GM21381 (cell line): Measurements from ENCODE around the gene SKIC8.

Experiments used
- ATAC-seq: cut with Tn5 transposase; IDR thresholded peaks from one replicate; pipeline ENCODE4 v1.9.1; 2021; ENCODE audit warnings: mild to moderate bottlenecking, moderate library complexity; ENCODE audit not compliant: unreplicated experiment

Gene SKIC8

DNA sequence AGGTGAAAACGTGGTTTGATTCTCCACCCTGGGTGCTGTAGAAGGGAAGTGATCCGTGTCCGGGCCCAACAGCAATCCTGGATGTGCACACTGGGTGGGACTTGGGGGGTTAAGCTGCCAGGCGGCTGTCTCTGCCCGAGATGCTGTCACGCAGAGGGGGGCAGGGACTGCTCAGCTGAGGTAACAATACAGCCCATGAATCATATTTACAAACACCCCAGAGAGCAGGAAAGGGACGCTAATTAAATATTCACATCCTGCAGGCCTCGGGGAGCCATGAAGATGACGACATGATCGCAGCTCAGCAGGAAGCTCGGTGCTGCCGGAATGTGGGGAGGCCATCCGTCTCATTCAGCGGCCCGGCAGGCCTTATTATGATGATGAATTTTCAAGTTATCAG lies 22.8 kb upstream of the SKIC8 start:
- no peak for ATAC-seq

DNA sequence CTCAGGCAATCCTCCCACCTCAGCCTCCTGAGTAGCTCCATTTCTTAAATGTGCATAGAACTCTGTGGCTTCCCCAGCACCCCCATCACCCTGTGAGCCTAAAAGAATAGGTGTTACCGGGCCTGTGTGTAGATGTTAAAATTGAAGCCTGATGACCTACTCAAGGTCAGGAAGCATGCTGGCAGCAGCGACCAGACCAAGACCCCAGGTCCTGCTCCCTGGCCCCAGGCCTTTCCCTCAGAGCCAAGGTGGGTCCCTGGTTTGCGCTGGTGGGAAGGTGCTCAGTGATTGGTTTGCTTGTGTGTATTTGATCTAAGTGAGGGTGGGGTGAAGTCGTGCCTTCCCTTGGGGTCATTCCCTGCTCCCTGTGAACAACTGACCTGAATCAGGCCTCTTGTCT lies 22.4 kb upstream of the SKIC8 start:
- ATAC-seq = no peak

DNA sequence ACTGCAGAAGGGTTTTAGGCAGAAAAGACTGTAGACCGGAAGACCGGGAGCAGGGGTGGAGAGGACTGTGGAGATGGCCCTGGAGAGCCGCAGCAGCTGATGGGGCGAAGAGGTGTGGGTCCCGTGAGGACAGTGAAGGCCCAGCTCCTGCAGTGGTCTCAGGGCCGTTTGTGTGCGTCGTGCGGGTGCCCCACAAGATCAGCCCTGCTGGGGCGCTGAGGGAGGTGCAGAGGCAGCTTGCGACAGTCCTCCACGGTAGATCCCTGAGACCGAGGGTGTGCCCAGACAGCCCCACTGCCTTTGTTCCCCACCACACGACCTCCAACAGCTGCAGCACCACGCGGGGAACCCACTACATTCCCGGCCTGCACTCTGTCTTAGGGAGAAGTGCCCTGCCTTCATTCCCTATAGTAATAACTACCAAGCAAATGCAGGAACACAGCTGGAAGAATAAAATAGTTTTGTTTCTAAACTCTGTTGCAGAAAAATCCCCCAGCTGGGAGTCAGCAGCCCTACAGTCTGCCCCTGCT lies 21.7 kb upstream of the SKIC8 start:
- no peak for ATAC-seq

DNA sequence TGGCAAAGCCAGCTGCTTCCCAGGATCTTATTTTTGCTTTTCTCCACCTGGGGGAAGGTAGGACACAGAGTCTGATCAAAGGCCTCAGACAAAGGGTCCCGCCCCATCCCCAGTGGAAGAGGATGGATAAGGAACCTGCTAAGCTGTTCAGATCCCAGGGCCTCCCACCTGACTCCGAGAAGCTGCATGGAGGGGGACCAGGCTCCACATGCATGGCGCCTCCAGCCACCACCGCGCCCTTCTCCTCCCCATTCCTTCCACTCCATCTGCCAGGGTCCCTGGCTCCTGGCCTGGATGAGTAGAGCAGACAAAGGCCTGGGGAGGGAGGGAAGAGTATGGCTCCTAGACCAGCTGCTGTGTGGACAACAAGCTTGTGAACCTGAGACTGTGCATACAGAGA lies 20.8 kb upstream of the SKIC8 start:
- no peak for ATAC-seq

DNA sequence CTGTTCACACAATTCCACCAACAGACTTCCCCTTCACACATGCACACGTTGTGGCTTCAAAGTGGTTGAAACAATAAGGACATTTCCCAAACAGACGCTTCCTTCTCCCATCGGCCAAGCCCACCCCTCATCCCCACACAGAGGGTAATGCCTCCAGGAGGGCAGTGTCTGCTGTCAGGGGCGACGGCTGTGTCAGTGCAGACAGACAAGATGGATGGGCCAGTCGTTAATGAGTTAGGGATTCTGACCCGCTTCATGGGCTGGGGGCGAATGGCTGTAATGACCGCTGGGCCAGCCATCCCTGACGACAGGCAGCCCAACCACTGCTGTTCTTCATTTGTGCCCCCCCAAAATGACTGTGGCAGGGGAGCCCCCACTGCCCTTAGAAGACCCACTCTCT lies 20.2 kb upstream of the SKIC8 start:
- ATAC-seq = no peak

DNA sequence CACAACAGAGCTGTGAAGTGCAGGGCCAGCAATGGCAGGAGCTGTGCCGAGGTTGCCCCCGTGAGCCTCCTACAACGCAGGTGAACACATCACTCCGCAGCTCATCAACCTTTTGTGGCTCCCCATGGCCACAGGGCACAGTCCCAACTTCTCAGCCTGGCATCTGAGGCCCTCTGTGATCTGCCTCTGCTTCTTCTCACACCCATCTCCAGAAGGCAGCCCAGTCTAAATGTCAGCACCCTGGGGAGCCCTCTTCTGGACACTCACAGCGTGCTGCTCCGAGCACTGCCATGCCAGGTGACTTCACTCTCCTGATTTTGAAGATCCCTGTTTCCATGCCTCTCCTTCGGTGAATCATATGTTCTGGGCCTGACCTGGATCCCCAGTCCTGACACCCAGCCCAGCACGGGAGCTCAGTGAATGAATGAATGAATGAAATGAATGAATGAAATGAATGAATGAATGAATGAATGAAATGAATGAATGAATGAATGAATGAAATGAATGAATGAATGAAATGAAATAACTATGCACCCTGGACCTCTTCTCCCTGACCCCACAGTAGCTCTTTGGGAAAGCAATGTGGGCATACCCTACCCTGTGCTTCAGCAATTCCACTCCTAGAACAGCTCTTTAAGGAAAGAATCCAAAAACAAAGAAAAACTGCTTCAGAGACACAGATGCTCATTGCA lies 17.9 kb upstream of the SKIC8 start:
- no peak for ATAC-seq

DNA sequence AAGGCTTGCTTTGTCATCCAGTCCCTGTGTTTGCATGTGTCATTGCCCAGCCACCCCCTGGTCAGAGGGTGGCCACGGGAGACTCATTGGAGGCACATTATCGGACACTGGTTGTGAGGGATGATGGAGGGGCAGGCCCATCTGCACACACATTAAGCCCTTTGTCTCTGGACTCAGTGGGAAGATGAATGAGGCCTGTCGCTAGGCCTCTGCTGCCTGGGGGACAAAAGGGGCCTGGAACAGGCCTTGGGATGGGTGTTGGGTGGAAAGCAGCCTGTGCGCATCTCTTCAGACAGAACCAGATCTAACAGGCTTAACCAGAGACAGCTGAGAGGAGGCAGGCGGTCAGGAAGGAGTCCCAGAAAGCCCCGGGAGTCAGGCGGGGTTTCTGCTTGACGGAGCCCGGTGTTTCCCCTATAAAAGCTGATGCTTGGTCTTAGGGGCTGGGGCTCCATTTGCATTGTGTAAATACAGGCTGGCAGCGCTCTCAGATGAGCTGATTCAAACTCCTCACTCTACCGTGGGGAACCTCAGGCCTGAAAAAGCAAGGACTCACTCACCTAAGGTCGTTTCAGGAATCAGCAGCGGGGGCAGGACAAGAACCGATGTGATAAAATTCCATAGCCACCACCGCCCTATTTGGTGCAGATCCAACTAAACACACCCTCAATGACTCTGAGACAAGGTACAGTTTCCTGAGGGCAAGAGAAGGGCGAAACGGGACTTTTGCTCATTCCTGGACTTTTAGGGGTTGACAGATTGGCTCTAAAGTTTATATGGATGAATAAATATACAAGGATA lies 17.1 kb upstream of the SKIC8 start:
- no peak for ATAC-seq

DNA sequence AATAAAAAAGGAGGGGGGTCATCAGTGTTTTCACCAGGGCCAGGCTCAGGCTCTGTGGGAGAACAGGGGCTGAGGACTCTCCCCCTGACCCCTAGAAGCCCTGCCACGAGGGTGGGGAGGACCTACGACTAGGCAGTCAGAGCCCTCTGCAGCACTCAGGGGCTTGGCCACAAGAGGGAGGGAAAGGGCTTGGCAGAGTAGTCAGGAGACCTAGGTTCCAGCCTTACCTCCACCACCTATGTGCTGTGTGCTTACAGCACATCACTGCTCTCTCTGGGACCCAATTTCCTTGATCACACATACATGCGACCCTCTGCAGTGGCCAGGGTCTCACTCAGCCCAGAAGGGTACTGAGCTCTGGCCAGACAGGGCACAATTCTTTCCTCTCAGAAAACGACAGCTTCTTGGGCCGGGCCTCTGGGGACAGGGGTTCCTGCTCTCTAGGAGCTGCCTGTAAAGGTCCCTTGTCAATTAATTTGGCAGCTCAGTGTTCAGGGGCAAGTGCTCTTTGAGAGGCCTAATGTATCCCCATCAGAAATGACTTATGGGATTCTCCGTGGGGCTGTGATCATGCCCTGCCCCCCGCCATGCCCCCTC lies 16.4 kb upstream of the SKIC8 start:
- no peak for ATAC-seq

DNA sequence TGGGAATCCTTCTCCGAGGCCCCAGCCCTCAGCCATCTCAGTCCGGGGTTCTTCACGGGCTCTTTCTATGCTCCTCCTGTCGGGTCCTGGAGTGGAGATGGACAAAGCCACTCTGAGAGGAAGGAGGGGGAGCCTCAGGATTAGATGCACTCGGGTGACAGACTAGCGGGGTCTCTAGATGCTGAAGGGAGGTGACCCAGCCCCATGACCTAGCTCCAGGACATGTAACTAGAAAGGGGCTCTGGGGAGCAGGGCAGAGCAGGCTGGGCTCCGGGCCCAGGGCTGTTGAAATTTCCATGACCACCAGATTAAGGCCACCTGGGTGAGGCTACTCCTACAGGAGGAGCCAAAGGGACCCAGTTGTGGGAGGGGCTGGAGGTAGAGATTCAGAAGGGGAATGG lies 14.8 kb upstream of the SKIC8 start:
- ATAC-seq = no peak

DNA sequence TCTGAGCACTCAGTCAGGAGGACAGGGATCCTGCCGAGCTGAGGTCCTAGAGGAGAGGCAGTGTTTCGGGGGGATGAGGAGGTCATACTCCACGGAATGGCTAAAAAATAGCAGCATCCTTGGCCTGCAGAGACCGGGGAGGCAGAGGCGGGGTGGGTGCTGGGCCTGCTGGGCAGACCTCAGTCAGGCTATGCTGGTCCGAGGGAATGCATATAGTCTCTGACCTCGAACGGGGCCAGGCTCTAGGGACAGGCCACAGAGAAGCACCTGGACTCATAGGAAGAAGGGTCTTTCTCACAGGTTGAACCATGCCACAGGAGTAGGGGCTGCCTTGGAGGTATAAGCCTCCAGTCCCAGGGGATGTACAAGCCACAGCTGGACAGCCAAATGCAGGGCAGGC lies 14.0 kb upstream of the SKIC8 start:
- ATAC-seq = no peak

DNA sequence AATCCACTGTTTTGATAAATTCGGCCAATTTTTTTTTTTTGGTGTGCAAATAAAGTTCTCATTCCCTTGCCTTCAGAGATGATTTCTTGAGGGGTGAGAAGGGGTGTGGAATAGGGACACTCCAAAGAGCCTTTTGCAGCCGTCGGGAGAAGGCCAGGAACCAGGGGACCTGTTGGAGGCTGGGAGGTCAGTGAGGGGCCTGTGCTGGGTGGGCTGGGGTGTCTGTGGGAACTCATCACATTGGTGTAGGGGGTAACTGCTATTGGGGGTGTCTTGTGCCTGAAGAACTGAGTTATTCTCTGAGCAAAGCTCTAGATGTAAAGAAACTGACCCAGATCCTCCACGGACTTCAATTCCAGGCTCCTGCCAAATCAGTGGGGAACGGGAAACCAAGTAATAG lies 13.5 kb upstream of the SKIC8 start:
- no peak for ATAC-seq

DNA sequence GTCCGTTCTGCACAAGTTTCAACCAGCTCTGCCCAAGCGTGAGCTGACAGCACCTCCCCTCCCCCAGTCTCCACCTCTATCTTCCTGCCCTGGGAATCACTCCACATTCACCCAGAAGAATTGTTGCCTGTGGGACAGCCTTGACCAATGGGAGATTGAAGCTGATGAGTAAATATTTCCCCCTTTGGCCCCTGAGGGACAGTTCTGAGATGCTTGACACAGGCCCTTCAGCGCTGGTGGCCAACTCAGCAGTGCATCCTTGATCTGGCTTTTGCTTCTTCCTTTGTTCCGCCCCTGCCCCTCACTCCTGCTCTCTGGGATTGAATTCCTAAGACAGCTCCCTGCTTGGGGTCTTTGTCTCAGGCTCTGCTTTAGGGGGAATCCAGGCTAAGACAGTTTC lies 13.1 kb upstream of the SKIC8 start:
- no peak for ATAC-seq

DNA sequence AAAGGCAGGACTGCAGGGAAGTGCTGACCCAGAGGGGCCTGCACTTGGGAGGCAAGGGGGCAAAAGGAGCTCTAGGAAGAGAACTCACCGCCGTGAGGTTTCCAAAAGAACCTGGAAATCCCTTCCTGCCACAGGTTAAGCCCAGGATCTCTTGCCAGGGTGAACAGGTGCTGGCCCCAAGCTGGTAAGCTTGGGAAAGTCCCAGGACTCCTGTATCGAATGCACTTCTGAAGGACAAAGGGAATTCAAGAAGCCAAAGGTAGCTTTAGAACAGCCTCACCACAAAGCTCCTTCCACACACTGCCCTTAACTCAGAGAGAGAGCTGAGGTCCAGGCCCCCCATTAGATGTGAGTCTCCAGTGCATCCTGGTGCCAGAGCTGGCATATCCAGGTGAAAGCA lies 11.9 kb upstream of the SKIC8 start:
- ATAC-seq = no peak

DNA sequence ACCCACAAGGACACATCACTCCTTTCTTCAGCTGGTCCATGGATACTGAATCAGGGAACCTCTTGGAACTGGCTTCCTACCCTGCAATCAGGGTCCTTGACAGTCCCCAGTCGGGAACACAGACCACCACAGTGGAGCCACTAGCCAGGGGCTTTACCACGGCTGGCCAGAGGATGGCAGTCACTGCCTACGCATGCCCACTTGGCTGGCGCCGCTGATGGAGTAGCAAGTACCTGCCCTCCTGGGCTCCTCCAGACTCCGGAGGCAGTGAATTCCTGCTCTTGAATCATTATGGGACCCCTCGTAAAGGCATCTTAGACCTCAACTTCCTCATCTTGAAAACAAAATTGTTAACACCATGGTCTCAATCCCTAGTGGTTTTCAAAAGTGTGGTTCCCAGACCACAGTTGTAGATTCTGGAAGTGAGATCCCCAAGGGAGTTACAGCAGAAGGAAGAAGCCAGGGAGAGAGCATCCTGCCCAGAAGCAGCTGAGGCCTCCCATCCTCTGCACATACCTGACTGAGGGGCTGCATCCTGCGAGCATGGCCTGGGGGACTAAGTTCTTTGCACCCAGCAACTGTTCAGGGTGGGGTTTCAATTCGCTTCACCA lies 9.1 kb upstream of the SKIC8 start:
- no peak for ATAC-seq

DNA sequence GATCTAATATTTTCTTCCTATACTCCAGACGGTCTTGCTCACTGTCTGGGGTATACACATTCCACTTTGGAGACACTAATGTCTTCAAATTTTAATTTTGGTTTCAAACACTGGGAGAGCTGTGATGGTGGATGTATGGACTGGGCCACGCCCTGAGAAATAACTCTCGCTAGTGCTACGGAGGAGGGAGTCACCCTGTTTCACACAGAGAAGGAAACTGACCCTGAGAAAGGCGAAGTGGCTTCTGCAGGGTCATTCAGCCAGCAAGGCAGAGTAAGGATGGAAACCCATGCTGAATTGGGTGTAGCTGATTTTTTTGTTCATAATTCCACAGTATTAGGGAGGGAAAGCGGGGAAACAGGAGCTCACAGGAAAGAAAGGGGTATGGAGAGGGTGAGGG lies 8.6 kb upstream of the SKIC8 start:
- ATAC-seq = no peak

DNA sequence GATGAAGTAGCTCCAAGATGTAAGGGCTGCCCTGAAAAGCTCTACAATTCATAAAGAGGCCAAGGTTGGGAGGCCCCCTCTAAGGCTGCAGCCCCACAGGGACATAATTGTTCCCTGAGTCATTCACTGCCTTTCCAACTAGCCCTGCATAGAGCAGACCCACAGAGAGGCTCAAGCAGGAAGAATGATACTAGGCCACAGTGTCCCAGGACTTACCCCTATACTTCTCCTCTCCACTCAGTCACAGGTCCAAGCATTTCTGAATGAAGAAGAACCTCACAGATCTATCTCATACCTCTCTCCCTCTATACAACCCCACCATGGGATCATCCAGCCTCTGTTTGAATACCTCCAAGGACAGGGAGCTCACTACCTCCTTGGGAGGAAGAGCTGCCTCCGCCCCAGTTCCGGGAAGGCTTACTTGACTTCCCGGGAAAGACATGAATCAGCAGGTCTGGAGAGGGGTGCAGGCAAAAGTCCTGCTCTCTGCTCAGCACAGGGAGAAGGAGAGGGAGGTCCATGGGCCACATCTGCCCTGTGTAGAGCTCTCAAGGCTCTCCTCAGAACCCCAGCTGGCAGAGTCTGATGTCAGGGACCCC lies 6.9 kb upstream of the SKIC8 start:
- ATAC-seq = no peak

DNA sequence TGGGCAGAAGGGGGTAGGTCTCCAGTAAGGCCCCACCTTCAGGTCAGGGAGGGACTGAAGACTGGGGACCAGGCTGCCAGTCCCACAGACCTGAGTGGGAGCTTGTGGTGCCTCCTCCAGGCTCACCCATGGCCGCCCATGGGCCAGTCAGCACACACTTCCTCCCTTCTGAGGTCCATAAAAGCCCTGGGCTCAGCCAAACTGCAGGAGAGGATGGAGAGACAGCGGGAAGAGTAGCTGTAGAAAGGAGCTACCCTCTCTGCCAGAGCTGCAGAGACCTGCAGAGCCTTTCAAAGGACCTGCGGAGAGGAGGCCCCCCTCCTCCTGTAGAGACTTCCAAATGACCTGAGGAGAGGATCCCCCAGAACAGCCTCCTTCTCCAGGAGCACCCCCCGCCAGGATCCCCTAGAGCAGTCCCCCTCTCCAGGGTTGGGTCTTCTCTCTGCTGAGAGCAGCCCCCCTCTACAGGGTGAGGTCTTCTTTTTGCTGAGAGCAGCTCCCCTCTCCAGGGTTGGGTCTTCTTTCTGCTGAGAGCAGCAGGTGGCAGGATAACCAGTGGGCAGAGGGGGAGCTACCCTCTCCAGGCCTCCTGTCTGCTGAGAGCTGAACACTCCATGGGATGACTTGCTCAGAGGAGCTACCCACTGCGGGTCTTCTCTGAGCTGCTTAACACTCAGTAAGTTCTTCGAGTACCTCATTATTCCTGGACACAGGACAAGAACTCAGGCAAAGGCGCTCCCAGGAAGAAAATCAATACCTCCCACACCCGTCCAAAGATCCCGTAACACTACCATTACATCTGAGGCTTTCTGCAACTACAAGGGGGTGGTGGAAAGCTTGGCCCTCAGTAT lies 5.0 kb upstream of the SKIC8 start:
- no peak for ATAC-seq

DNA sequence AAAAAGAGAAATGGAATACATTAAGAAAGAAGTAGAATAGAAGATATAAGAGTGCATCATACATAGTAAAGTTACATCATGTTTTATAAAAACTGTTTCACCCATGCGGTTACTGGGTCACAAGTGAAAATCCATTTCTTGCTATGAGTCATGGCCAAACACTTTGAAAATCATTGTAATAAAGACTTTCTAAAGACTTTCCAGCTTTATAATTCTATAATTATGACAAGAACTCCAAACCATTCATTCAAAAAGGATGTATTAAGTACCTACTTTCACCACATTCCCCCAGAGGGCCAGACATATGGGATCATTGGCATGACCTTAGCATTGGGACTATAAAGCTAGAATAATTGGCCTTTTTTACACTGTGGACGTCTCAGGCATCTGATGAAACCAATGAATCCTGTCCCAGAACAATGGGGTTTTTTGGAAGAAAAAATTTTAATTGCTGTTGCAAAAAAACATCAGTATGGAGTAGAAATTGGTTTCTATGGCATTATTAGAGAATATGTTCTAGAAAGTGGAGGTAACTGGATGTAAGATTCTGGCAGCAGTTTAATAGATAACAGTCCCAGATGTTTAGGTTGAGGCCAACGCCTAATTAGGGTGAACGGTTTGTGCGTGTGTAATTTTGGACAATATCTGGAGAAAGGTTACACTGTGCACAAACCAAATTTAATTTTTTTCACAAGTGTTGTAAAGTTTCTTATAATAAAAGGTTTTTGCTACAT lies 3.3 kb upstream of the SKIC8 start:
- no peak for ATAC-seq

DNA sequence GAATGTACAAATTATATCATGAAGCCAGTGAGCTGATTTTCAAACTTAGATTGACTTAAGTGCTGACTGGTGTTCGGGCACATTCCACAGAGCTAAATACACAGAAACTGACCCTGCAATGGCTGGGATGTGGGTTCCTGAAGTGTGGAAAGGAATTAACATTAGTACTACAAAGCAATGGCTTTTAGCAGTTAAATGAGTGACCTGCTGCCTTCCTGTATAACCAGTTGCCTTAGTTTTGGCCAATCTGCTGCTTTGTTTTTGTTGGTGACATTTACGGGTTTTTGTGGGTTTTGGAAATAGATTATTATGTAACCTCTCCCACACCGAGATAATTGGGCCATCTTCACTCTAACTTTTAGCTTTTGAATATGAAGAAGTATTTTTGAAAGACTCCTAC lies 2.4 kb upstream of the SKIC8 start:
- no peak for ATAC-seq

DNA sequence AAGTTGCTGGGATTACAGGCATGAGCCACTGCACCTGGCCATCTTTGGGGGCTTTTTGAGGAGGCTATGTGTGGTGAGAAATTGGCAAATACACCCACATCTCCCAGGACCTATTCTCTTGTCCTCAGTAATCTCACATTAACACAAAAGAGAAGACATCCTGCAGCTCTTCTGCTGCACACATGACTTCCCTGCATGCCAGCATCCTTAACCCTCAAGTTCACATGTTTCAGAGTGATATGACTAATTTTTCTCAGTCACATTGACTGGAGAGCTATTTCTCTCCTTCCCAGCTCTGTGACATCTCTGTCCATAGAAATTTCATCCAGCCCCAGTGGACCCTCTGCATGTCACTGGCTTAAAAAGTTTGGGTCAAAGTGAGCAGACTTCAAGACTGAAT lies 1.9 kb upstream of the SKIC8 start:
- no peak for ATAC-seq
